ENCODE measurements around the gene STRADA. TPM values are rescaled to one million over a fixed set of nuclear protein-coding genes. Genes with fewer than 3 reads are reported as not detected.
A peak's percentile ranks its signal among the peaks of the same experiment; 100 is the strongest.

STRADA gene, protein sequence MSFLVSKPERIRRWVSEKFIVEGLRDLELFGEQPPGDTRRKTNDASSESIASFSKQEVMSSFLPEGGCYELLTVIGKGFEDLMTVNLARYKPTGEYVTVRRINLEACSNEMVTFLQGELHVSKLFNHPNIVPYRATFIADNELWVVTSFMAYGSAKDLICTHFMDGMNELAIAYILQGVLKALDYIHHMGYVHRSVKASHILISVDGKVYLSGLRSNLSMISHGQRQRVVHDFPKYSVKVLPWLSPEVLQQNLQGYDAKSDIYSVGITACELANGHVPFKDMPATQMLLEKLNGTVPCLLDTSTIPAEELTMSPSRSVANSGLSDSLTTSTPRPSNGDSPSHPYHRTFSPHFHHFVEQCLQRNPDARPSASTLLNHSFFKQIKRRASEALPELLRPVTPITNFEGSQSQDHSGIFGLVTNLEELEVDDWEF
- 17.2 and 18.6 TPM in 2 replicates for total RNA-seq

DNA sequence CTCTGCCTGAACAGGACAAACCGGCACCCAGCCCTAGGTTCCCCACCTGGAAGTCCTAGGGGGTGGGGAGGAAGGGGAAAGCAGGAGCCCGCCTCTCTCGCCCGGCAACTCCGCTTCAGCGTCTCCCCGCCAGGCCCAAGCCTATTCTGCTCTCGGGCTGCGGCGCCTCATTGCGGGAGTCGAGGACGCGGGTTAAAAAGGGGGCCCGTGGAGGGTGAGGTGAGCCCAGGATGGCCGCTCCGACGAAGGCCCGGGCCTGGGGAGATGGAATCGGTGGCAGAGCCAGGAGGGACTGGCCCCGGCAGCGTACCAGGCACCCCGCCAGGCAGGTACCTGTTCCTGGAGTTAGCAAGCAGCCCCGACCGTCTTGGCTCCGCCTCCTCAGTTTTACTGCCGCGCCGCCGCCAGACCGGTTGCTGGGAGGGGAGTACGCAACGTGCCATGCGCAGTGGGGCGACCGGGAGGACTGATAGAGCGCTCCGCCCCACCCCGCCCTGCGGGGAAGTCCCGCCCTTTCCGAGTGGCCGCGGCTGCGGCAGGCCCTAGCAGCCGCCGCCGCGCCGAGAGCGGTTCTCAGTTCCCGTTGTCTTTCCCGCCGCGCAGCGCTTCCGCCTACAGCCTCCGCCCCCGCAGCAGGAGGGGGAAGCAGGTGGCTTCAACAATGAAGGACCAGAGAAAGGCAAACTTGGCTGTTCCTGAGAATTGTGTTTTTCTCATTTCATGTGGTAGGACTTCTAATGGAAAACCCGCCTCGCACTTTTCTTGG lies at the start of gene STRADA:
TSS of gene STRADA (minus strand) at position 392 of the 766 bp plus-strand sequence. CDS start 13,430 bp downstream, outside the sequence.
- TF ChIP-seq, protein P1, sequence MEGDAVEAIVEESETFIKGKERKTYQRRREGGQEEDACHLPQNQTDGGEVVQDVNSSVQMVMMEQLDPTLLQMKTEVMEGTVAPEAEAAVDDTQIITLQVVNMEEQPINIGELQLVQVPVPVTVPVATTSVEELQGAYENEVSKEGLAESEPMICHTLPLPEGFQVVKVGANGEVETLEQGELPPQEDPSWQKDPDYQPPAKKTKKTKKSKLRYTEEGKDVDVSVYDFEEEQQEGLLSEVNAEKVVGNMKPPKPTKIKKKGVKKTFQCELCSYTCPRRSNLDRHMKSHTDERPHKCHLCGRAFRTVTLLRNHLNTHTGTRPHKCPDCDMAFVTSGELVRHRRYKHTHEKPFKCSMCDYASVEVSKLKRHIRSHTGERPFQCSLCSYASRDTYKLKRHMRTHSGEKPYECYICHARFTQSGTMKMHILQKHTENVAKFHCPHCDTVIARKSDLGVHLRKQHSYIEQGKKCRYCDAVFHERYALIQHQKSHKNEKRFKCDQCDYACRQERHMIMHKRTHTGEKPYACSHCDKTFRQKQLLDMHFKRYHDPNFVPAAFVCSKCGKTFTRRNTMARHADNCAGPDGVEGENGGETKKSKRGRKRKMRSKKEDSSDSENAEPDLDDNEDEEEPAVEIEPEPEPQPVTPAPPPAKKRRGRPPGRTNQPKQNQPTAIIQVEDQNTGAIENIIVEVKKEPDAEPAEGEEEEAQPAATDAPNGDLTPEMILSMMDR (IDR thresholded peaks at IDR 0.05; ENCODE audit: insufficient read depth, low read length, poor library complexity, severe bottlenecking), result no peak
- peak; percentile 94 for DNase-seq (ENCODE audit: low read depth)
- peak within 1 kb of the TSS; percentile 91 for H3K4me3 ChIP-seq (ENCODE audit: low read depth, low read length)
- no peaks in the 10 kb centered on the region for H3K27me3 ChIP-seq (ENCODE audit: control insufficient read depth, insufficient read depth, low read length)
- H3K36me3 ChIP-seq (ENCODE audit: control insufficient read depth, insufficient read depth, low read length), result no peaks in the 10 kb centered on the region

DNA sequence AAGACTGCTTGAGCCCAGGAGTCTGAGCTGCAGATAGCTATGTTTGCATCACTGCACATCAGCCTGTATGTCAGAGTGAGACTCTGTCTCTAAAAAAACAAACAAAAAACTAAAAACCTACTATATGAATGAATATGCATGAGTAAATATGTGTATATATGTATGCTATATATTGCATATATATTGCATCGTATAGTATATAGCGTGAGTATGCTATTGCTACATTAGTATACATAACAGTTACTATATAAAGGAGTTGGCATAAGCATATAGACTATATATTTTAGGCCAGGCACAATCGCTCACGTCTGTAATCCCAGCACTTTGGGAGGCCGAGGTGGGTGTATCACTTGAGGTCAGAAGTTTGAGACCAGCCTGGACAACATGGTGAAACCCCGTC lies 48.5 kb upstream of the STRADA start:
- H3K4me3 ChIP-seq (ENCODE audit: low read depth, low read length), result no peak overlapping the region
- peaks cover 4% of the 10 kb centered on the region for H3K36me3 ChIP-seq (ENCODE audit: control insufficient read depth, insufficient read depth, low read length)
- no peak for DNase-seq (ENCODE audit: low read depth)
- TF ChIP-seq, protein P1 (IDR thresholded peaks at IDR 0.05; ENCODE audit: insufficient read depth, low read length, poor library complexity, severe bottlenecking), result no peak
- H3K27me3 ChIP-seq (ENCODE audit: control insufficient read depth, insufficient read depth, low read length), result no peaks in the 10 kb centered on the region

DNA sequence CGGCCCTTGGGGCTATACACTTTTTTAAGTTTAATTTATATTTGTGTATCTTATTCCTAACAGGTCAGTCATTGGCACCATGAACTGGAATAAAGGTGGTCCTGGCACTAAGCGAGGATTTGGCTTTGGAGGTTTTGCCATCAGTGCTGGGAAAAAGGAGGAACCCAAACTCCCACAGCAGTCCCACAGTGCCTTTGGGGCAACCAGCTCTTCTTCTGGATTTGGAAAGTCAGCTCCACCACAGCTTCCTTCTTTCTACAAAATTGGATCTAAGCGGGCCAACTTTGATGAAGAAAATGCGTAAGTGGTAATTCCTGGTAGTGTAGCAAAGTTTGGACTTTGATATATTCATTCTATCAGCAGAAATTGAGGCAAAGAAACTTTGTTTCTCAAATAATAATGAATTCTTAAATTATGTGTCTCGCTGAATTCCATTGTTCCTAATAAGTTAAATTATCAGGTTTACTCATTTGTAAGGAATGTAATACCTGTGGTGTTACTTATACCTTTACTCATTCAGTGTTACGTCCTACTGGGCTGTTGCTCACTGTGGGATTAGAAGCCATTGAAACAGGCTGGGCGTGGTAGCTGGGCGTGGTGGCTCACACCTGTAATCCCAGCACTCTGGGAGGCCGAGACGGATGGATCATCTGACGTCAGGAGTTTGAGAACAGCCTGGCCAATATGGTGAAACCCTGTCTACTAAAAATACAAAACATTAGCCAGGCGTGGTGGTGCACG lies 45.5 kb upstream of the STRADA start:
- Histone ChIP-seq H3K36me3 (ENCODE audit: control insufficient read depth, insufficient read depth, low read length) (peaks cover 1% of the 10 kb centered on the region), H3K4me3 (ENCODE audit: low read depth, low read length) (no peak overlapping the region), H3K27me3 (ENCODE audit: control insufficient read depth, insufficient read depth, low read length) (no peaks in the 10 kb centered on the region)
- no peak for DNase-seq (ENCODE audit: low read depth)
- TF ChIP-seq, protein P1 (IDR thresholded peaks at IDR 0.05; ENCODE audit: insufficient read depth, low read length, poor library complexity, severe bottlenecking), result no peak

DNA sequence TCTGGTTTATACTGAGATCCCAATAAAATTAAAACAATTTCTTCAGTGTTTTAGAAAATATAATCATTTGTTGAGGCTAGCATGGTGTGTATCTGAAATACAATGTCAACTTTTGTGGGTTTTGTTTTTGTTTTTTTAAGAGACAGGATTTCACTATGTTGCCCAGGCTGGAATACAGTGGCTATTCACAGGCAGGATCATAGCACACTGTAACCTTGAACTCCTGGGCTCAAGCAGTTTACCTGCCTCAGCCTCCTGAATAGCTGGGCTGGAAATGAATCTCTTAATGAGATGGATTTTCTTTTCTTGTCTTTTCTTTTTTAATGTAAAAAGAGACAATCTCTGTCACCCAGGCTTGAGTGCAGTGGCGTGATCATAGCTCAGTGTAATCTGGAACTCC lies 44.5 kb upstream of the STRADA start:
- Histone ChIP-seq H3K4me3 (ENCODE audit: low read depth, low read length) (no peak overlapping the region), H3K27me3 (ENCODE audit: control insufficient read depth, insufficient read depth, low read length) (no peaks in the 10 kb centered on the region), H3K36me3 (ENCODE audit: control insufficient read depth, insufficient read depth, low read length) (peaks cover 1% of the 10 kb centered on the region)
- TF ChIP-seq, protein P1 (IDR thresholded peaks at IDR 0.05; ENCODE audit: insufficient read depth, low read length, poor library complexity, severe bottlenecking), result no peak
- DNase-seq (ENCODE audit: low read depth), result no peak

DNA sequence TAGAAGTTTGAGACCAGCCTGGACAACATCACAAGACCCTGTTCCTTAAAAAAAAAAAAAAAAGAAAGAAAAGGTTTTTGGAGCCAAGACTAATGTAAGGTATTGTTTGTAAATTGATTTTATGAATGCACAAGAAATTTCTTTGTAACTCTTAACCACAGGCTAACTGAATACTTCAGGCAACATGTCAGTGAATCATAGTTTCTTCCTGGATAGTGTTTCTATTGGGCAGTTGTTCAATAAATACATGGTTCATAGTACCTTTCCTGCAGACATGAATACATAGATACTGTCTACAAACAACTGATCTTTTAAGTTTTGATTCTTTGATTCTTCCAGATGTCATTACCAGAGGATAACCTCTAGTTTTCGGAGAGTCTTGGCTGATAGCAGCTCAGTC lies 44.0 kb upstream of the STRADA start:
- Histone ChIP-seq H3K27me3 (ENCODE audit: control insufficient read depth, insufficient read depth, low read length) (no peaks in the 10 kb centered on the region), H3K36me3 (ENCODE audit: control insufficient read depth, insufficient read depth, low read length) (peaks cover 1% of the 10 kb centered on the region), H3K4me3 (ENCODE audit: low read depth, low read length) (no peak overlapping the region)
- DNase-seq (ENCODE audit: low read depth), result no peak
- TF ChIP-seq, protein P1 (IDR thresholded peaks at IDR 0.05; ENCODE audit: insufficient read depth, low read length, poor library complexity, severe bottlenecking), result no peak

Measured in kidney epithelial cell (primary cell).